IPS DF 4.7 (cell line): ENCODE measurements around the gene C11orf16.
"Not testable (repeated sequence)": the region's sequence is repeated elsewhere in the genome, so short reads cannot be mapped to it uniquely, and the experiment has no call there.

Experiments
- DNase-seq: peaks from one replicate; pipeline ENCODE4 v3.0.0-alpha.2; 2013; ENCODE audit warnings: low spot score; ENCODE audit errors: extremely low read depth

The C11orf16 gene

DNA sequence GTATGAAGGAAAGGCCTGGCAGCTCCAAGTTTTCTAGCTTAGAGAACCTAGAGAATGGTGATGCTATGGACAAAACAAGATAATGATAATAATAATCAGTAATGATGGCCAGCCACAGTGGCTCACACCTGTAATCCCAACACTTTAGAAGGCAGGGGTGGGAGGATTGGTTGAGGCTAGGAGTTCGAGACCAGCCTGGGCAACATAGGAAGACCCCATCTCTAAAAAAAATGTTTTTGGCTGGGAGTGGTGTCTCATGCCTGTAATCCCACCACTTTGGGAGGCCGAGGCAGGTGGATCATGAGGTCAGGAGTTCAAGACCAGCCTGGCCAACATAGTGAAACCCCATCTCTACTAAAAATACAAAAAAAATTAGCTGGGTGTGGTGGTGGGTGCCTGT is 3.0 kb upstream of the C11orf16 start:
- not testable (repeated sequence) for DNase-seq

DNA sequence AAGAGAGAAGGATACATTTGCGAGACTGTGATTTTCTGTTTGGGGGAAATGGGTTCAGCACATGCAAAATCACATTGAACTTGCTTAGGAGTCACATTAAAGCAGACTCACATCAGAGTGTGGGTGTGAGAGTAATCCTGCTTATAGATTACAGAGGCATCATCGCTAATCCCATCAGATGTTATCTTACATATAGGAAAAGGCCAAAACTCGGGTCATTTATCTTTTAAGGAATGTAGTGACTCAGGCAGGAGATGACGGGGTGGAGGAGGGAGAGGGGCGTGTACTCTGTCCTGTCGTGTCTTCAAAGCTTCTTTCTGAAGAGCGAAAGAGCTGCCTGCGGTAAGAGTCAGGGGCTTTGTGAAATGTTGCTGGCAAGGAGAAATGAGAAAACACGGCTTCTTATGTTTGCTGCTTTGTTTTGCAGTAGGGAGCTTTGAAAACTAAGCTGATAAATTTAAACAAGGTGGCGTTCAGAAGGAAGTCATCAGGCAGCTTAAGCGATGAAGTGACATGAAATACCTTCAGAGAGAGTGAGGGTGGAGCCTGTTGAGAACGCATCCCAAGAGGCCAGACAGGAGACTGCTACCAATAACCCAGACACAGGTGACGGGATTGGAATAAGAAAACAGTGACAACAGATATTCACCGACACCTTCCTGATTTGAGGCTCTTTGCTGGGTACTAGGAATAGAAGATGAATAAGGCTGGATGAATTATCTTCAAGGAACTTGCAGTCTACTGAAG is 2.2 kb upstream of the C11orf16 start:
- DNase-seq: no peak

DNA sequence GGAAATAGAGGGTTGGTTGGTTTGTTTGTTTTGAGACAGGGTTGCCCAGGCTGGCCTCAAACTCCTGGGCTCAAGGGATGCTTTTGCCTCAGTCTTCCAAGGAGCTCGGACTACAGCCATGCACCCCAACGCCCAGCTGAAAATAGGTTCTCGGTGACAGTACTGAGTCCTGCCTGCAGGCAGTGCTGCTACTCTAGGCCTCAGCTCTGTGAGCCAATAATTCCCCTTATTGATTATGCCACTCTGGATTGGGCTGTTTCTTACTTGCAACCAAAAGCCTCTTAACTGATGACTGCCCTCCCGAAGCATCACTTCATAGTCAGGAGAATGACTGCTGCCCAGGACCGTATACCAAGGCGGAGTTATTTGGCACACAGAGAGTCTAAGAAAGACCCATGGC is 1.2 kb upstream of the C11orf16 start:
- DNase-seq: no peak

DNA sequence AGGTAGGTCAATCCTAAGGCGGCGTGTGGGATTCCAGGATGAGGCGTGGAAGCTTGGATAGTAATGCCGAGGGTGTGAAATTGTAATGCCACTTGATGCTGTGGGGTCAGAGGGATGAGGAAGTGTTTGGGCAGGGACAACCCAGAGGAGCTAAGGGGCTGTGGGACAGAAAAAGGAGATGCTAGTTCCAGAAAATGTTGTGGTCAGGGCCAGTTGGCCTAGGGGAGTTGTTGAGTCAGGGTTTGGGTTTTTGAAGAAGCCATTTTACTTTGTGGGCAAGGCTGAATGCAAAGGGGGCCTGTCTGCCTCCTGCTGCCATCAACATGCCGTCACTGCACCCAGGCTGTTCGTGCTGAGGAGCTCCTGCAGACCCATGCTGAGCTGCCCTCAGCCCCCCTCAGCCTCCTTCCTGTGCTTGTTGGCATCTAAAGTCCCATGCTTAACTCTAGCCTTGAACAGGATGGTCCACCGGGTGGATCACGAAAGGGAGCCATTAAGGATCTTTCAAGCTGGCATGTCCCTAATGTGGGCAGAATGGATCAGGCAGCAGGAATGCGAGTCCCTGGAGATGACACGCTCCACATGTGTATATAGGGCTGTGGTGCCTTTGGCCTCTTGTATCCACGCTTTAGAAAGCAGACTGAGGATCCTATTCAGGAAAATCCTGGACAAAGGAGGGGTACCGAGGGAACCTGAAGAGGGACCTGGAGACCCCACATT is 2.1 kb downstream of the C11orf16 start:
- DNase-seq: no peak

DNA sequence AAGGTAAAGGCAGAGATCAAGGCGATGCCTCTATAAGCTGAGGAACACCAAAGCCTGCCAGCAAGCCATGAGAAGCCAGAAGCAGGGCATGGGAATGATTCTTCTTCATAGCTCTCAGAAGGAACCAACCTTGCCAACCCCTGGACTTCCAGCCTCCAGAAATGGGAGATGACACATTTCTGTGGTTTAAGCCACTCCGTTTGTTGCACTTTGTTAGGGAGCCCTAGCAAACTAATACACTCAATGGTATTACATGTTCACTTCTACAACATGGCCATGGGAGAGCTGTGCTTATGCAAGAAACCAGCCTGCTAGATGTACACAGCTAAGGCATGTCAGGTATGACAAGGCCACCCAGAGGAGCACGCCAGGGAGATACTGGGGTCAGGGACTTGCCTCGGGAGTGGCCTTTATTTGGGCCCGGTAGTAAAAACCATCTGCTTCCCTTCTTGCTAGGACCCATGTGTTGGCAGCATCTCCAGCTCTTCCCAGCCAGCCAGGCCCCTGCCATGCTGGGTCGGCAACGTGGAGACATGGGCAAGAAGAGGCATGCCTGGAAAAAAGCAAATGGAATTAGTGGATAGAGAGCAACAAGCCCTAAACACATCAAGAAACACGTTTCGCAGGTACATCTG is 3.6 kb downstream of the C11orf16 start:
- DNase-seq: no peak

DNA sequence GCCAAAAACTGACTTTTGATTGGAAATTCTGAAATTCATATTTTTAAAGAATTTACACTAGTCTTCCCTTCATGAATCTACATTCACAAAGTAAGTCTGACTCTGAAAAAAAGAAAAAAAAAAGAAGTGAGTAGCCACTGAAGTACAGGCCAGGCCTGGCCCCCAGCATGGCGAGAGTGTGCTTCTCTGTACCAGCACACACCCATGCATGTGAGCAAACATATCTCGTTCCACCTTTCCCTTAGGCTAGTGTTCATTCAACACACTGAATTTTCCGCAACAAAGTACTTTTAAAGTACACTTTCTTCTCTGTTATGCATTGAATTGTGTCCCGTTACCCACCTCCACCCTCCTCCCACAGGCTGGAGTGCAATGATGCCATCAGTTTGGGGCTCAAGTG is 4.5 kb downstream of the C11orf16 start:
- no peak for DNase-seq

DNA sequence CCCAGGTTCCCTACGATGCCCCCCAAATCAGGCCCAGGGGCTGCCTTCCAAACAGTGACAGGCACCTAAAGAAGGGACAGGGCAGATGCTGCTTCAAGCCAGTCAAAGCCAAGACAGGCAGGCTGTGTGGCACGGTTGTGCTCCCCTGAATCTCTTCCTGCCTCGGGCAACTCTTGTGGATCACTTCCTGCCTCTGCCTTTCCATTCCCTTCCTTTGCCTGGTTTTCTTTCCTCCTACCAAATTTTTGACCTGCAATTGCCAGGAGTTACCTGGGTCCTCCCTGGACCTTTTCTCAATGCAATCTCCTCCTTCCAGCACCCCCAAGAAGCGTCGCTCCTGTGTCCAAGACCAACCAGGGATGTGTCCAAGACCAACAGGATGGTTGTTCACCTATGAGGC is 5.5 kb downstream of the C11orf16 start:
- no peak for DNase-seq

DNA sequence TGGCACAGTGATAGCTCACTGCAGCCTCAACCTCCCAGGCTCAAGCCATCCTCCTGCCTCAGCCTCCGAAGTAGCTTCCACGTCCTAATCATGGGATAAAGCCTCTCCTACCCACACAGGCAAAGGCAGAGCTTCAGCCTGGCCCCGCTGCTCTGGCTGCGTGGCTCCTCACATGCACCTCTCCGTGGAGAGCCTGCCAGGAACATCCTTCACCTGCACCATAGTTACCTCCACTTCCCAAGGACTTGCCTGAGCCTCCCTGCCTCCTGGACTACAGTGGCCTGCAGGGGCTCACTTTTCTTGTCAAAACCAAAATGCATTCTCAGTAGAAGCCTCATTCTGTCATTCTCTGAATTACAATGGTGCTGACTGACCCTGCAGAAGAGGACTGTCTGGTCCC is 6.5 kb downstream of the C11orf16 start:
- no peak for DNase-seq

DNA sequence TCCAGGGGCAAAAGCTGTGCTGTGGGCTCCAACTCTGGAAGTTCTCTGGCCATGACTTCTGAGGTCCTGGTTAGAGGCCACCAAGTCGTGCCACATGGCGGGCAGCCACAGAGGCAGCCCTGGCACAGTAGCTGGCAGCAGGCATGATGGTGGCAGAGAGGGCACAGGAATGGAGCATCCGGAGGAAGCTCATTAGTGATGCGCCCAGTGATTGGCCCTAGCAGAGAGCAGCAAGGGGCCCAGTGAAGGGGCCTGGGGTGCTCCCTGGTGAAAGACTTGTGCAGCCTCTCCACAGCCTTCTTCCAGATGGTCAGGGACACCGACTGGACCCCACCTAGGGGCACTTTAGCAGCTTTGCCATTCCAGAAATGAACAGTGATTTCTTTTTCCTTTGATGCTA is 7.0 kb downstream of the C11orf16 start:
- DNase-seq: no peak

DNA sequence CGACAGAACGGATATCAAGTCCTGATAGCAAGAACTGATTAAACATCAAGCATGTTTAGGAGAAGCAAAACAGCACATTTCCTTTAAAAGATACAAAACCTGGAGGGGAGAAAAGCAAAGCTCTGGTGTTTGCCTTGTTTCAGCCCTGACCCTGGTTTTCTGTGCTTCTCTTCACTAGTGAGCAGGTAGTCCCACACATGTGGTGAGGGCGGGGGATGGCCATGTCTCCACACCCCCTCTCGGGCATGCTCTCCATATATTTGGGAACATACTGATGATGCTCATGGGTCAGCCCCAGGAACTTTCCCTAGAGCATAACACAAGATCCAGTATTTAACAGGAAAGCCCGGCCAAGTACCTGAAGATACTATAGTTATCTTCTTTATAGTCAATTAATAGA is 10.1 kb downstream of the C11orf16 start:
- no peak for DNase-seq

DNA sequence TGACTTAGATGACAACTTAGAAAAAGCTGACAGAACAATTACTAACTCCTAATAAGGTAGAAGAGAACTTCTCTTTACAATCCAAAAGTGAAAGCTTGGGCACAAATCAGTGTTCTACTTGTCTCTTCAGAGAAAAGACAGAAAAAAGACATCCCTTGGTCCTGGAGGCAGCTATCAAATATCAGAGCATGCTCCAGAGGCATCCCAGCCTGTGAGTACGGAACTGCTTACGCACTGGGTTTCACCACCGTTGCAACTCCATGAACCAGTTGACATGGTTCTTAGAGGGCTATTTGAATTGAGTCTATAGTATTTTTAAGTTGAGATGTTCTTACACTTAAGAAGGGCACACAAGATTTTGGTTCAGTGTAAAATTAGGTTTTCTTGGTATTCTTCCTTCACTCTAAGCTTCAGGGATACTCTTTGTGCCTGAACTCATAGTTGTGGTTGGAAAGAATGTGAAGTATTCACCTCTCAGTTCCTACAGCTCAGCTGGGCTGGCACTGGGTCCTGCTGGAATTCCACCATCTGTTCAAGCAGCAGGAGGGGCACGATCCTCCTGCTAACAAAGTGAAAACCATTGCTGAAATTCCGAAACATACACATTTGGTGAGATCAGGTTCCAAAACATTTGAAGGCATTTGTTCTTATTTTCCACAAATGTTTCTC is 15.5 kb downstream of the C11orf16 start:
- no peak for DNase-seq

DNA sequence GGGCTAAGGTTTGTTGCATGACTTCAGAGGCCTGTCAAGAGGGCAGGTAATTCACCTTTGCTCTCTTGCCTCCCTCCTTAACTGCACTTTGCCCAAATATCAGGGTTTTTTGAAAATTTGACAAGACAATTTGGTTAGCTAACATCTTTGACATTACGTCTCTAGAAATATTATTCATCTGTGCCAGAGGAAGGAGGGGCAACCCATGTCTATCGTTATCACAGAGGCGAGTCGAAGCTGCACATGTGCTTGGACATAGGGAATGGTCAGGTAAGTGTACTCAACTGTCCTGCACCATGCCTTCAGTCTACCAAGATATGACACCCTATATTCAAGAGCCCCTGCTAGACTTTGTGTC is 18.1 kb downstream of the C11orf16 start:
- DNase-seq: no peak

DNA sequence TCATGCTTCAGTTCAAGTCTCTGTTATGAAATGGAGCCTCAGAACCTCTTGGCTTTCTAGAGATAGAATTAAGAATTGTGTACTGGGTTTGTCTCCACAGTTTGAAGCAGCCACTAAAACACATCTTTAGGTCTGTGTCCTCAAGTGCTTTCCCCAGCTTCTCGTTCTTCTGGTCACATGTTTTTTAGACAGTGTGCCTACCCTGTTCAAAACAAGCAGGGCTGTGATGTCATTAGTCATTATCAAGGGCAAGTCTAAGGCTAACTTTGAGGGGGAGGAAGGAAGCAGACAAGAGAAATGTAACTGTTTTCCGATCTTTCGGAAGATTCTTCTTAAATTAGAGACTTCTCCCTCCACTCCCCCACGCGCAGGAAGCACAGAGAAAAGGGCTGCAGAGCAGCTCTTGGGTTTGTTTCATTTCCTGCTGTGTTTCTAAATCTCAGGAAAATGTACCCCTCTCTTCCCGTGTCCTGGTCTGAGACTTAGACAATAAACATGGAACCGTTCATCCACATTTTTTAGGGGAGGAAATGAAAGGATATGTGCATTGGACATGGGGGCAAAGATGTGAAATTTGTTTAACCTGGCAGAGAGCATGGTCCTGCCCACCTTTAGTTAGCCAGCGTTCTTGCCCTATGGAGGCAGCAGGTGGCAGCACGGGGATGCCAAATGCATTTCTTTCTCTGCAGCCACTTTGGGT is 18.6 kb downstream of the C11orf16 start:
- DNase-seq: no peak

DNA sequence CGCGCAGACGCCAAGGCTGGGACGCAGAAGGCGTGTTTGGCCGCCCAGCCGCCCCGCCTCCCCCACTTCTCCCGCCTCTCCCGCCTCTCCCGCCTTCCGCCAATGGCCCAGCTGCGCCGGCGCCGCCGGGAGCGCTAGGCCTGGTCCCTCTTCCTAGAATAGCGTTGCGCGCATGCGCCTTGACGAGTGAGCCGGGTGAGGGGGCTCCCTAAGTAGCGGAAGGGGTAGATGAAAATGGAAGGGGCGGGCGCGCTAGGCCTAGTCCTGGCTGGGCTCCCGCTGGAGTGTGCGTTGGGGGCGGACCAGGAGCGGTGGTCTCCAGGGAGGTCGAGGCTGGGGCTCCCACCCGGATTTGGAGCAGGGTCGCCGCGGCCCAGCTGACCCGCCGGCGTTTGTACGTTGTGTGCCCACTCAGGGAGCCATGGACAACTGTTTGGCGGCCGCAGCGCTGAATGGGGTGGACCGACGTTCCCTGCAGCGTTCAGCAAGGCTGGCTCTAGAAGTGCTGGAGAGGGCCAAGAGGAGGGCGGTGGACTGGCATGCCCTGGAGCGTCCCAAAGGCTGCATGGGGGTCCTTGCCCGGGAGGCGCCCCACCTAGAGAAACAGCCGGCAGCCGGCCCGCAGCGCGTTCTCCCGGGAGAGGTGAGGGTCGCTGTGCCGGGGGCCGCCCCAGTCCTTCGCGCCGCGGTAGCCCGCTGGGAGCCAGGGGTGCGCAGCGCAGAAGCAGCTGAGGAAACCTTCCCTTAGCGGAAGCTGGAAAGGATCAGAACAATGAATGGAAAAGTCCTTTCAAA is 21.5 kb downstream of the C11orf16 start, which contains the start of gene AKIP1:
AKIP1 (plus strand) TSS at position 161 of the 795 bp plus-strand sequence; CDS start at position 422, 261 bp downstream.
- peak; percentile 88 for DNase-seq

DNA sequence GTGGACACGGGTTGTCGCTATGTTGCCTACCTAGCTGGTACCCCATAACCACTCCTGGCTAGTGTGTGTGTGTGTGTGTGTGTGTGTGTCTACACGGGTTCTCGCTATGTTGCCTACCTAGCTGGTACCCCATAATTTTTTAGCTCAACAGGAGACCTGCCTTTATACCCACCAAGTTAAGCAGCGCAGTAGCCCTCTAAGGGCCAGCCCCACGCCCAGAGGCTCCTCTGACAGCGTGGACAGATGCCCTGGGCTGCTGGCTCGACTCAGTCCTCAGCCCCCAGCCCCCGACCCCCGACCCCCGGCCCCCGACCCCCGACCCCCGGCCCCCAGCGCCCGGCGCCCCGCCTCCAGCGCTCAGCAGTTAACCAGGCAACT is 22.1 kb downstream of the C11orf16 start:
- DNase-seq: no peak

DNA sequence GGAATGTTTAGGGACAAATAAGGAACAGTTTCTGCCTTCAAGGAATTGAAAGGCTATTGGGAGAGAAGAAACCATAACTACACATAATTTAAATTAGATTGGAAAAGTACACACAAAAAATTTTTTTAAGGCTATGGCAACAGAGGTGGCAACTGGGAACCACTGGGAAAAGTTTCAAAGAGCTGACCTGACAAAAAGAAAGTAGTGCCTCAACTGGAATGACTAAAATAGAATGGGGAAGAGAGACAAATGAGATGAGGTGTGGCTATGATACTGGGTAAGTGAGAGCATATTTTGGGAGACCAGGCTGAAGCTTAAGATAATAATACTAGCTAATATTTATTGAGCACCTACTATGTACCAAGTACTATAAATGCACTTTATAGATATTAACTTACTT is 24.6 kb downstream of the C11orf16 start:
- no peak for DNase-seq

DNA sequence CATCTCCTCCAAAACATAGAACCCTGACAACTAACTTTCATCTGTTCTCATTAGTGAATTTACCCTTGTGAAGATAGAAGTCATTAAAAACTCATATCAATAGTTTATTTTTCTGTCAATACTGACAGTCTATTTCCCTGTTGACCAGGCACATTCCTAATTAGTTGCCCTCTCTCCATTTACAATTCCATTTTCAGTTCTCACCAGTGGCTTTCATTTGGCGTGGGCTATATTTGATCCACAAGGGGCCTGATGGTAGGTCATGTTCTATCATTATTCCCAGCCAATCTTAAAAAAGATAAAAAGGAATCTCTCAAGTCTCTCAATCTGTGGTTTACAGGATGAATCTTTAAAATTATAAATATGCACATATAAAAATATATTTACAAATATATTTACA is 25.6 kb downstream of the C11orf16 start:
- DNase-seq: no peak

DNA sequence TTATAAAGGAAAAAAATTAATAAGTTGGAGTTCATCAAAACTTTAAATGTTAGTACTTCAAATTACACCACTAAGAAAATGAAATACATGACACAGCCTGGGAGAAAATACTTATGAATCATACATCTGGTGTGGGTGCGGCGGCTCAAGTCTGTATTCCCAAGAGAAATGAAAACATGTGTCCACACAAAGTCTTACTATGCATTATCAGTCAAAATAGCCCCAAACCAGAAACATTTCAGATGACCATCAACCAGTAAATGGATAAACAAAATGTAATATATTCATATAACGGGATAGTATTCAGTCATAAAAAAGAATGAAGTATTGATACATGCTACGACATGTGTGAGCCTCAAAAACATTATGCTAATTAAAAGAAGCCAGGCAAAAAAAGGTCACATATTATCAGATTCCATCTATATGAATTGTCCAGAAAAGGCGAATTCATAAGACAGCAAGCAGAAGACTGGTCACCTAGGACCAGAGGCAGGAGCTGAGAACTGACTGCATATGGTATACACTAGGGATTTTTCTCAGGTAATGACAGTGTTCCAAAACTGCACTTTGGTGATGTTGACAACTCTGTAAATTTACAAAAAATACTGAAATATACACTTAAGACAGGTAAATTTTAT is 27.1 kb downstream of the C11orf16 start:
- no peak for DNase-seq

DNA sequence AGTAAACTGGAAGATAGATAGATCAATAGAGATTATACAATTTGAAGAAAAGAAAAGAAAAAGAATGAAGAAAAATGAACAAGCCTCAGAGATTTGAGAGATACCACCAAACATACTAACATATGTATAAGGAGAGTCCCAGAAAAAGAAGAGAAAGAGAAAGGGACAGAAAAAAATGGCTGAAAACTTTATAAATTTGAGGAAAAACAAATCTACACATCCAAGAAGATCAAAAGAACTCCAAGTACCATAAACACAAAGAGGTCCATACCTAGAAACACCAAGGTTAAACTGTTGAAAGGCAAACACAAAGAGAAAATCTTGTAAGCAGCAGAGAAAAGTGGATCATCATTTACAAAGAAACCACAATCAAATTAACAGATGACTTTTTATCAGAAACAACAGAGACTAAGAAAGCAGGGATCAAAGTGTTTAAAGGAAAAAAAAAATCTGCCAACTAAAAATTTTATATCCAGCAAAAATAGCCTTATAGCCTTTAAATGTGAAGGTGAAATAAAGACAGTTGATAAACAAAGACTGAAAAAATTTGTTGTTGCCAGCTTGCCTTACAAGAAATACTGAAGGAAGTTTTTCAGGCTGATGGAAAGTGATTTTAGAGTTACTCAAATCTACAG is 33.5 kb downstream of the C11orf16 start:
- DNase-seq: no peak

DNA sequence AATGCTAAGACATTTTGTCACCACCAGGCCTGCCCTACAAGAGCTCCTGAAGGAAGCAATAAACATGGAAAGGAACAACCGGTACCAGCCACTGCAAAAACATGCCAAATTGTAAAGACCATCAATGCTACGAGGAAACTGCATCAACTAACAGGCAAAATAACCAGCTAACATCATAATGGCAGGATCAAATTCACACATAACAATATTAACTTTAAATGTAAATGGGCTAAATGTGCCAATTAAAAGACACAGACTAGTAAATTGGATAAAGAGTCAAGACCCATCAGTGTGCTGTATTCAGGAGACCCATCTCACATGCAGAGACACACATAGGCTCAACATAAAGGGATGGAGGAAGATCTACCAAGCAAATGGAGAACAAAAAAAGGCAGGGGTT is 41.6 kb downstream of the C11orf16 start:
- DNase-seq: not testable (repeated sequence)
